NB4 (cell line): Measurements from ENCODE around the gene ZNF3.

ENCODE experiments used
- DNase-seq: peaks from one replicate; pipeline ENCODE4 v3.0.0; 2010; ENCODE audit warnings: low read depth
- H3K4me3 ChIP-seq: one replicate; pipeline ENCODE4 v1.5.1; 2011; ENCODE audit warnings: mild to moderate bottlenecking, low read depth, low read length, moderate library complexity
- MYC ChIP-seq: IDR thresholded peaks from 2 replicates; pipeline ENCODE4 v1.6.1; 2011; ENCODE audit warnings: low read depth, low read length
- POLR2A ChIP-seq: IDR thresholded peaks from 2 replicates; pipeline ENCODE4 v1.6.1; 2011; ENCODE audit warnings: mild to moderate bottlenecking; ENCODE audit not compliant: insufficient read length; ENCODE audit errors: extremely low read depth
- TF ChIP-seq, protein P1 (sequence below): IDR thresholded peaks from 2 replicates; pipeline ENCODE4 v1.6.1; 2011; ENCODE audit warnings: low read depth, low read length
- TF ChIP-seq, protein P2 (sequence below): IDR thresholded peaks from one replicate; pipeline ENCODE4 v1.5.1; 2012; ENCODE audit warnings: low read depth, low read length

The ZNF3 gene

DNA sequence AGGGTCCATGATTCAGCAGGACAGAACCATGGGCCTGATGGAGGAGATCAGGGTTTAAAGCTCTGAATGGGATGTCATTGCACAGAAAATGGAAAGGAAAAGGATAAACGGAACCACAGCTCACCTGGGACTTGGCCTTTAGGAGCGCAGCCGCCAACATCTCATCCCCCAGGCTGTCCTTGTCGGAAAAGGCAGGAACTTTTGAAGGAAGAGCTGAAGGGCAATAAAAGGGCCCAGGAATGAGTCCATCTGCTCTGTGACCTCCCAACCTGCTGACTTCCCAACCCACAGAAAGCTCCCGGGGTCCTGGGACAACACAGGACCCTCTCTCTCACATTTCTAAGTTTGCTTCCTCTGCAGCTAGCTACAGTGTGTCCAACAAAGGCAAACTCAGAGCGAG lies 6.1 kb downstream of the ZNF3 start:
- no peak overlapping the region for H3K4me3 ChIP-seq
- DNase-seq = no peak
- TF ChIP-seq, protein P1, sequence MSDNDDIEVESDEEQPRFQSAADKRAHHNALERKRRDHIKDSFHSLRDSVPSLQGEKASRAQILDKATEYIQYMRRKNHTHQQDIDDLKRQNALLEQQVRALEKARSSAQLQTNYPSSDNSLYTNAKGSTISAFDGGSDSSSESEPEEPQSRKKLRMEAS = no peak

DNA sequence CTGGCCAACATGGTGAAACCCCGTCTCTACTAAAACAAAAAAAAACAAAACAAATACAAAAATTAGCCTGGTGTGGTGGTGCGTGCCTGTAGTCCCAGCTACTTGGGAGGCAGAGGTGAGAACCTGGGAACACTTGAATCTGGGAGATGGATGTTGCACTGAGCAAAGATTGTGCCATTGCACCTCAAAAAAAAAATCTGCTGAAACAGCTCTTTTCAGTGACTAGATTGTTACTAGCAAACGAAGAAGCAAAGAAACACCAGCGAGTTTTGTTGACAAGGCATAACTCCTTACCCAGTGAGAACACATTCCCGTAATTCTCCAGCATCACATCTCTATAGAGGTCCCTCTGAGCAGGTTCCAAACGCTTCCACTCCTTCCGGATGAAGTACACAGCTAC lies 6.7 kb downstream of the ZNF3 start:
- TF ChIP-seq, protein P2, sequence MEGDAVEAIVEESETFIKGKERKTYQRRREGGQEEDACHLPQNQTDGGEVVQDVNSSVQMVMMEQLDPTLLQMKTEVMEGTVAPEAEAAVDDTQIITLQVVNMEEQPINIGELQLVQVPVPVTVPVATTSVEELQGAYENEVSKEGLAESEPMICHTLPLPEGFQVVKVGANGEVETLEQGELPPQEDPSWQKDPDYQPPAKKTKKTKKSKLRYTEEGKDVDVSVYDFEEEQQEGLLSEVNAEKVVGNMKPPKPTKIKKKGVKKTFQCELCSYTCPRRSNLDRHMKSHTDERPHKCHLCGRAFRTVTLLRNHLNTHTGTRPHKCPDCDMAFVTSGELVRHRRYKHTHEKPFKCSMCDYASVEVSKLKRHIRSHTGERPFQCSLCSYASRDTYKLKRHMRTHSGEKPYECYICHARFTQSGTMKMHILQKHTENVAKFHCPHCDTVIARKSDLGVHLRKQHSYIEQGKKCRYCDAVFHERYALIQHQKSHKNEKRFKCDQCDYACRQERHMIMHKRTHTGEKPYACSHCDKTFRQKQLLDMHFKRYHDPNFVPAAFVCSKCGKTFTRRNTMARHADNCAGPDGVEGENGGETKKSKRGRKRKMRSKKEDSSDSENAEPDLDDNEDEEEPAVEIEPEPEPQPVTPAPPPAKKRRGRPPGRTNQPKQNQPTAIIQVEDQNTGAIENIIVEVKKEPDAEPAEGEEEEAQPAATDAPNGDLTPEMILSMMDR = no peak
- no peak for TF ChIP-seq POLR2A
- TF ChIP-seq MYC = no peak
- TF ChIP-seq, protein P1 = no peak
- DNase-seq = no peak
- H3K4me3 ChIP-seq = no peak overlapping the region

DNA sequence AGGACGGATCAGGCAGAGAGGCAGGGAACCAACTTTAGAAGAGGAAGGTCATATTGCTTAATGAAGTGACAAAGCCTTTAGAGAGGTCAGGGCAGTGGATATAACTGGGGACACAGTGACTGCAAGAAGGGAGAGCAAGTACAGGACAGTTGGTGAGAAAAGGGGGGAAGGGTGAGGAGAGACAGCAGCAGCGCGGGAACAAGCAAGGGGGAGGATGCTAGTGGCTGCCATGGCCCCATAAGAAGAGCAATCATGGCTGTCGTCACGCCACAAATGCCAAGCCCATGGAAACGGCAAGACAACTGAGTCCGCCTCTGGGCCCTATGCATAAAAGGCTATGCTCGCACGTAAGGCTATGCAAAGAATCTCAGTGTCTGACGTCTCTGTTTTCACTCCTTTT lies 9.1 kb downstream of the ZNF3 start:
- TF ChIP-seq MYC (no peak), POLR2A (no peak)
- TF ChIP-seq, protein P1 = no peak
- TF ChIP-seq, protein P2 = no peak
- no peak for DNase-seq
- no peak overlapping the region for H3K4me3 ChIP-seq

DNA sequence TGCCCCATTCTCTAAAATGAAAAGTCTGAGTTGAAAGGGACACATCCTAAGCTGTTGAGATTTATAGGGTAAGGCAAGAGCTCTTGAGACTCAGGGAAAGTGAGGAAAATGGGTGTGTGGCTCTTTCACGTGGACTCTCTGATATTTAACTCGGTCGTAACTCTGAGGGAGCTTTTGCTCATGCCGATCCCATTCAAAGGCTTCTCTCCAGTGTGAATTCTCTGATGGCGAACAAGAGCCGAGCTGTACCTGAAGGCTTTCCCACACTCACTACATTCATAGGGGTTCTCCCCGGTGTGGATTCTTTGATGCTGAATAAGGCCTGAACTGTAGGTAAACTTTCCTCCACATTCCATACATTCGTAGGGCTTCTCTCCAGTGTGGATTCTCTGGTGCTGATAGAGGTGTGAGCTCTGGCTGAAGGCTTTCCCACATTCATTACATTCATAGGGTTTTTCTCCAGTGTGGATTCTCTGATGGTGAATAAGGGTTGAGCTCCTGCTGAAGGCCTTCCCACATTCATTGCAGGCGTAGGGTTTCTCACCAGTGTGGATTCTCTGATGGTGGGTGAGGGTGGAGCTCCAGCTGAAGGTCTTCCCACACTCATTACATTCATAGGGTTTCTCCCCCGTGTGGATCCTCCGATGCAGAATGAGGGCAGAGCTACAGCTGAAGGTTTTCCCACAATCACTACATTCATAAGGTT lies 10.4 kb downstream of the ZNF3 start:
- DNase-seq = no peak
- TF ChIP-seq, protein P2 = no peak
- TF ChIP-seq, protein P1 = no peak
- TF ChIP-seq POLR2A = no peak
- H3K4me3 ChIP-seq = no peak overlapping the region

DNA sequence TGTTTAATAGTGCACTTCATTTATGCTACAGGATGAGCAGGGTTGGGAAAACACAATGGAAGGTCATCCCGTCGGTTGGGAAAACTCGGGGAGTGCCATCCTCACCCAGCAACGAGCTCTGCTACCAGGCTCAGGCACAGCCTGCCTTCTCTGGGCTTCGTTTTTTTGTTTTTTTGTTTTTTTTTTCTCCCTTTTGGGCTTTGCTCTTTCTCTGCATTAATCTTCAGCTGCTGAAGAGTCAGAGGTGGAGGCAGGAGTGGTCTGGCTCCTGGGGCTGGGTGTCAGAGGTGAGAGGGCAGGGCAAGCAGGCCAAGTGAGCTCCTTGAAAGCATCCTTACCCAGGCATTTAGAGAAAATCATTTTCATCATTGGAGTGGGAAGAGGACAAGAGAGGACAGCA lies 11.5 kb downstream of the ZNF3 start:
- H3K4me3 ChIP-seq = no peak overlapping the region
- no peak for DNase-seq
- TF ChIP-seq, protein P1 = no peak
- TF ChIP-seq, protein P2 = no peak
- TF ChIP-seq POLR2A (no peak), MYC (no peak)

DNA sequence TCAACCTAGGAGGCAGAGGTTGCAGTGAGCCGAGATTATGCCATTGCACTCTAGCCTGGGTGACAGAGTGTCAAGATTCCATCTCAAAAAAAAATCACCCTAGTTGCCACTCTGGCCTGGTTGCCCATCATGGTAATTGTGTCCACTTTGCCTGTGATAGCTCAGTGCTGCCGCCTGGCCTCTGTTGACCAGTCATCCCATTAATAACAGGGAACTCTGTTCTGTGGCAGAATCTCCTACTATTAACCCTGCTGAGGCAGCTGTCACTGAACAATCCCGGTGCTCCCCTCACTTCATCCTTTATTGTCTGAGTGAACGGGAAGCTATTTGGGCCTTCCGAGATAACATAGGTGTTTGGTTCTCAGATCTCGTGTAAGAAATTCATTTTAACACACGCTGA lies 14.6 kb downstream of the ZNF3 start:
- no peak overlapping the region for H3K4me3 ChIP-seq
- DNase-seq = no peak
- TF ChIP-seq, protein P2 = no peak
